GM23338 (cell line): ENCODE data around the gene RORB.

Experiments used
- CREB1 ChIP-seq: fragments of 250-450 bp; sonication (Bioruptor Pico); IDR thresholded peaks from 2 replicates; pipeline ENCODE4 v1.5.0; 2020; ENCODE audit warnings: low read depth, mild to moderate bottlenecking, moderate library complexity
- CTCF ChIP-seq, 2 experiments: fragments of 200-600 bp in 1 of 2; sonication (generic) in 1 of 2; conservative IDR thresholded peaks; 2 replicates each; pipeline versions ENCODE4 v1.5.1 to v1.6.1; 2016 to 2017; ENCODE audit warnings: antibody characterized with exemption in 2 of 2, low read depth in 2 of 2, mild to moderate bottlenecking in 2 of 2, moderate library complexity in 1 of 2
- ETS1 ChIP-seq: IDR thresholded peaks from 2 replicates; pipeline ENCODE4 v1.6.1; 2016; ENCODE audit warnings: antibody characterized with exemption
- EZH2 ChIP-seq: fragments of 200-600 bp; sonication (generic); IDR thresholded peaks from one replicate; pipeline ENCODE4 v1.8.0; 2017; ENCODE audit warnings: antibody characterized with exemption, mild to moderate bottlenecking, low read depth; ENCODE audit not compliant: unreplicated experiment
- EZH2phosphoT487 ChIP-seq: fragments of 200-600 bp; sonication (generic); IDR thresholded peaks from one replicate; pipeline ENCODE4 v1.8.1; 2018; ENCODE audit warnings: antibody characterized with exemption; ENCODE audit not compliant: unreplicated experiment
- JUNB ChIP-seq: IDR thresholded peaks from one replicate; pipeline ENCODE4 v1.6.1; 2016; ENCODE audit warnings: antibody characterized with exemption; ENCODE audit not compliant: unreplicated experiment
- NANOG ChIP-seq: IDR thresholded peaks from 2 replicates; pipeline ENCODE4 v1.6.1; 2016; ENCODE audit warnings: antibody characterized with exemption, borderline replicate concordance
- POLR2AphosphoS5 ChIP-seq: IDR thresholded peaks from 2 replicates; pipeline ENCODE4 v1.6.1; 2016; ENCODE audit warnings: antibody characterized with exemption, low read depth
- REST ChIP-seq: IDR thresholded peaks from one replicate; pipeline ENCODE4 v1.6.1; 2018; ENCODE audit warnings: antibody characterized with exemption; ENCODE audit not compliant: unreplicated experiment
- STAT1 ChIP-seq: IDR thresholded peaks from one replicate; pipeline ENCODE4 v1.6.1; 2016; ENCODE audit warnings: antibody characterized with exemption; ENCODE audit not compliant: unreplicated experiment
- ZNF114 ChIP-seq: fragments of 250-450 bp; sonication (Bioruptor Pico); IDR thresholded peaks from 2 replicates; pipeline ENCODE4 v1.5.0; 2020; ENCODE audit warnings: mild to moderate bottlenecking, moderate library complexity
- ZNF331 ChIP-seq: fragments of 250-450 bp; sonication (Bioruptor Pico); IDR thresholded peaks from 2 replicates; pipeline ENCODE4 v1.5.0; 2020; ENCODE audit warnings: low read depth, mild to moderate bottlenecking, moderate library complexity
- ZNF462 ChIP-seq: fragments of 250-450 bp; sonication (Bioruptor Pico); IDR thresholded peaks from 2 replicates; pipeline ENCODE4 v1.5.0; 2020; ENCODE audit warnings: mild to moderate bottlenecking, moderate library complexity

- TF ChIP-seq CTCF (conservative IDR thresholded peaks at IDR 0.05; ENCODE audit: low read depth in 2 of 2), result no peak
- no peak for TF ChIP-seq REST
- TF ChIP-seq EZH2, result no peak
- no peak for TF ChIP-seq CREB1 (CRISPR knock-in tag)
- no peak for TF ChIP-seq STAT1
- TF ChIP-seq ETS1, result no peak
- no peak for TF ChIP-seq POLR2AphosphoS5
- TF ChIP-seq EZH2phosphoT487, result no peak
- no peak for TF ChIP-seq ZNF114 (CRISPR knock-in tag)
- TF ChIP-seq JUNB, result no peak
- no peak for TF ChIP-seq ZNF462
- no peak for TF ChIP-seq ZNF331 (CRISPR knock-in tag)
- TF ChIP-seq NANOG, result no peak
Observed at GRCh38 chr9:74573640-74574191, 76.6 kb downstream of the RORB start.
